ENCODE results near the gene CHTF8.

- TF ChIP-seq, protein P1, sequence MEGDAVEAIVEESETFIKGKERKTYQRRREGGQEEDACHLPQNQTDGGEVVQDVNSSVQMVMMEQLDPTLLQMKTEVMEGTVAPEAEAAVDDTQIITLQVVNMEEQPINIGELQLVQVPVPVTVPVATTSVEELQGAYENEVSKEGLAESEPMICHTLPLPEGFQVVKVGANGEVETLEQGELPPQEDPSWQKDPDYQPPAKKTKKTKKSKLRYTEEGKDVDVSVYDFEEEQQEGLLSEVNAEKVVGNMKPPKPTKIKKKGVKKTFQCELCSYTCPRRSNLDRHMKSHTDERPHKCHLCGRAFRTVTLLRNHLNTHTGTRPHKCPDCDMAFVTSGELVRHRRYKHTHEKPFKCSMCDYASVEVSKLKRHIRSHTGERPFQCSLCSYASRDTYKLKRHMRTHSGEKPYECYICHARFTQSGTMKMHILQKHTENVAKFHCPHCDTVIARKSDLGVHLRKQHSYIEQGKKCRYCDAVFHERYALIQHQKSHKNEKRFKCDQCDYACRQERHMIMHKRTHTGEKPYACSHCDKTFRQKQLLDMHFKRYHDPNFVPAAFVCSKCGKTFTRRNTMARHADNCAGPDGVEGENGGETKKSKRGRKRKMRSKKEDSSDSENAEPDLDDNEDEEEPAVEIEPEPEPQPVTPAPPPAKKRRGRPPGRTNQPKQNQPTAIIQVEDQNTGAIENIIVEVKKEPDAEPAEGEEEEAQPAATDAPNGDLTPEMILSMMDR (conservative IDR thresholded peaks at IDR 0.05) = no peak
- no peak for TF ChIP-seq ZFX (IDR thresholded peaks at IDR 0.05)
Observed at GRCh38 chr16:69166946-69167930, 34.9 kb upstream of the CHTF8 start.

All from C4-2B (cell line).